HG03103 (cell line): ENCODE measurements around the gene LAMC1.

Experiments
- ATAC-seq: cut with Tn5 transposase; IDR thresholded peaks from one replicate; pipeline ENCODE4 v1.9.1; 2021; ENCODE audit warnings: low read depth; ENCODE audit not compliant: unreplicated experiment

The LAMC1 gene

DNA sequence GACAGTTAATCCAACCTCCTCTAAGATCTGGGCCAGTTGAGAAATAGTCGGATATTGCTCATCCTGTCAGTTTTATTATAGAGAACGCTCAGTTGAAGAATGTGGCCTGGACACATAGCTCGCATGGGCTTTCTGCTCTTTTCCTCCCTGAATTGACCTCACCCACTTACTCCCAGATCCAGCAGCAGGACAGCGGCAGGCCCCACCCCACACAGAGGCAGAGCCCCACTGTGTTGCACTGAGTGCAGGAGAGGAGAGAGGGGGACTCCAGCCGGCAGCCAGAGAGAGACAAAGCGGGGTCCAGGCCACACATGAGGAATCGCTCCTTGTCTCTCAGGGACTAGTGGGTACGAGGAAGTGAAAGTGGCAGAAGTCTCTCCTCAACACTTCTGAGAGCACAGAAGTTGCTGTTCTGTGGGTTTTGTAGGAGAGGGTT, 78.6 kb downstream of the LAMC1 start:
- ATAC-seq = no peak

GRCh38 chr1:183103147-183103546, 79.9 kb downstream of the LAMC1 start:
- no peak for ATAC-seq

DNA sequence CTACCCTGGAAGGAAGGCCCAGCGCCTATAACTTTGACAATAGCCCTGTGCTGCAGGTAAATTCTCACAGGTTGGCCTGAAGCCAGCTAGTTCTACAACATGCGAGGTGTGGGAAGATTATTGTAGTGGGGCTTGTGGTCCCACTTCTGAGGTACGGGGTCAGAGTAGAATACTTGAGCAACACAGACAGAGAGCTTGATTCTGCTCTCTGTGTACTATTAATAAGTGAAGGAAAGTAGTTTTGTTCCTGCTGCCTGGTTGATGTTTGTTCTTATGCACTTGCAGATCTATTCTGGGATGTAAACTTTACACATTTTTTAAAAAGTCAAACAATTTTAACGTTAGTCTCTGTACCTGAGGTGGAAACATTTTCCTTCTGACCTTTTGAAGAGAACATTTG, 80.4 kb downstream of the LAMC1 start:
- ATAC-seq = no peak

DNA sequence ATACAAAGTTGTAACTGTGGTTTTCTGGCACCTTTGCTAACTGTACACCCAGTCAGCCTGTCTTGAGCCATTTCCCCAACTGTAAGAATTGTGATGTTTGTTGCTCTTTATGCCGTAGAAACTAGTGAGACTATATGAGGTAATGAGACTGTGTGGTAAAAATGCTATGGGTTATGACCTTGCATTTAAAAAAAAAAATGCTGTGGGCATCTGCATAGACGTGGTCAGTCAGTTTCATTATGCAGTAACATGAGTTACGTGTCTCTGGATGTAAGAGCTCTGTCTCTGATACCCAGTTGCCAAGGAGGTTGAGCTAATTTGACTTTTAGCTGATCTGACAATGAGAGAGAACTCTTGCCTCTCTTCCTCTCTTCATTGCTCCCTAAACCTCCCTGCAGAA, 82.2 kb downstream of the LAMC1 start:
- no peak for ATAC-seq

GRCh38 chr1:183106166-183106565, 82.9 kb downstream of the LAMC1 start:
- ATAC-seq = no peak

DNA sequence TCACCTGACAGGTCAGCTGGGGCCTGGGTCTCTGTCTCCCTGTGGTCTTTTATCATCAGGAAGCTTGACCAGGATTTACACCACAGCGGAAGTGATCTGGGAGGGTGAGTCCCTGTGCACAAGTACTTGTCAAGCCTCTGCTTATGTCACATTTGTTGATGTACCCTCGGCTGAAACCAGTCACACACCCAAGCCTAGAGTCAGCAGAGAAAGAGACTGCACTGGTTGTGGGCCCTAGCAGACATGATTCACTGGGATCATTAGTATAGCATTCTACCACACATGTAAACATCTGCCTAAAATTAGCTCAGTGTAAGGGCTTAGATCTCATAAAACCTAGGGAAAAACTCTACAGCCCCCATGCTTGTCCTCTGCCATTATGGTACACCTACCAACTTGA, 83.5 kb downstream of the LAMC1 start:
- no peak for ATAC-seq

DNA sequence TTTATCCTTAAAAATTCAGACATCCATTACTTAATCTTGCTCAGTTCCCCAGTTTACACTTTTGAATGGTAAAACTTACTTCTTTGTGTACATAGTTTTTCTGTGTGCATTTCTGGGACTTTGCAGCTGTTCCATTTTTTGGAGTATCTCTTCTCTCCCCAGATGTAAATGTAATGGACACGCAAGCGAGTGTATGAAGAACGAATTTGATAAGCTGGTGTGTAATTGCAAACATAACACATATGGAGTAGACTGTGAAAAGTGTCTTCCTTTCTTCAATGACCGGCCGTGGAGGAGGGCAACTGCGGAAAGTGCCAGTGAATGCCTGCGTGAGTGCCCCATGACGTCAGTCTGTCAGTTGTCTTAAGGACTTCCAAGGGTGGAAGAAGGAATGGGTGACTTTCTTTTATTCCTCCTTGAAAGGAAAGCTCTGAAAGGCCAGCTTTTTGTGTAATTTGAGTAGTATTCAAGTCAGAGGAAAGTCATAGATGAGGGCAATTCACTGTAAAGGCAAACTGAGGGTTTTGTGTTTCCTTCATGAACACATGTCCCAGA, 87.2 kb downstream of the LAMC1 start:
- no peak for ATAC-seq

DNA sequence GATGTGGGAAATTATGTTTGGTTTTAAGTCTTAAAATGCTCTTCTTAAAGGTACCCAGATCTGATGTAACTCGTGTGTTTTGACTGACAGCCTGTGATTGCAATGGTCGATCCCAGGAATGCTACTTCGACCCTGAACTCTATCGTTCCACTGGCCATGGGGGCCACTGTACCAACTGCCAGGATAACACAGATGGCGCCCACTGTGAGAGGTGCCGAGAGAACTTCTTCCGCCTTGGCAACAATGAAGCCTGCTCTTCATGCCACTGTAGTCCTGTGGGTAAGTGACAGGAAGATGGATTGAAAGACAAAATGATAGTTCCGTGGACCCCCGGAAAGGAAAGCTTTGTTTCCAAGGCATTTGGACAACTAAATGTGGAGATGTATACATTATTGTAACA, 91.2 kb downstream of the LAMC1 start:
- no peak for ATAC-seq

GRCh38 chr1:183116416-183116815, 93.2 kb downstream of the LAMC1 start:
- ATAC-seq = no peak

DNA sequence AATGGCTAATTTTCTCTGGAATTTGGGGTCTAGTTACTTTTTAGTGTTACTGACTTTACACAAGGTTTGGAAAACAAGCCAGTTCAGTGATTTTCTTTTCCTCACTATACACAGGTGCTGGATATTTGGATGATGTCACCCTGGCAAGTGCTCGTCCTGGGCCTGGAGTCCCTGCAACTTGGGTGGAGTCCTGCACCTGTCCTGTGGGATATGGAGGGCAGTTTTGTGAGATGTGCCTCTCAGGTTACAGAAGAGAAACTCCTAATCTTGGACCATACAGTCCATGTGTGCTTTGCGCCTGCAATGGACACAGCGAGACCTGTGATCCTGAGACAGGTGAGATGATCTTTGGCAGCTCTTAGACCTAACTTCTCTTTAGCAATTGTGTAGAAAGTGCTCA, 98.4 kb downstream of the LAMC1 start:
- ATAC-seq = no peak

- ATAC-seq = no peak
Observed at GRCh38 chr1:183124259-183124658, 101.0 kb downstream of the LAMC1 start.

- ATAC-seq = no peak
Observed at GRCh38 chr1:183125279-183125999, 102.2 kb downstream of the LAMC1 start.

DNA sequence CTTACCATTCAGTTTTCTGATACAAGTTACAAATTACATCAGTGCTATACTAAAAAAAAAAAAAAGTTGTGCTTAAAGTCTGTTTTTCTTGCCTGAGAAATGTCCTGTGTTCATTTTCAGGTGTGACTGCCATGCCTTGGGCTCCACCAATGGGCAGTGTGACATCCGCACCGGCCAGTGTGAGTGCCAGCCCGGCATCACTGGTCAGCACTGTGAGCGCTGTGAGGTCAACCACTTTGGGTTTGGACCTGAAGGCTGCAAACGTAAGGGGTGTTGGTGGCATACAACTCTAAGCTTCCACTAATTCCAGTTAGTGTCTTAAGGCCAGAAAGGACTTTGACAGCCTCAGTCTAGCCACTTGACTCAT, 102.8 kb downstream of the LAMC1 start:
- ATAC-seq = no peak

- no peak for ATAC-seq
Observed at GRCh38 chr1:183126528-183126927, 103.3 kb downstream of the LAMC1 start.

DNA sequence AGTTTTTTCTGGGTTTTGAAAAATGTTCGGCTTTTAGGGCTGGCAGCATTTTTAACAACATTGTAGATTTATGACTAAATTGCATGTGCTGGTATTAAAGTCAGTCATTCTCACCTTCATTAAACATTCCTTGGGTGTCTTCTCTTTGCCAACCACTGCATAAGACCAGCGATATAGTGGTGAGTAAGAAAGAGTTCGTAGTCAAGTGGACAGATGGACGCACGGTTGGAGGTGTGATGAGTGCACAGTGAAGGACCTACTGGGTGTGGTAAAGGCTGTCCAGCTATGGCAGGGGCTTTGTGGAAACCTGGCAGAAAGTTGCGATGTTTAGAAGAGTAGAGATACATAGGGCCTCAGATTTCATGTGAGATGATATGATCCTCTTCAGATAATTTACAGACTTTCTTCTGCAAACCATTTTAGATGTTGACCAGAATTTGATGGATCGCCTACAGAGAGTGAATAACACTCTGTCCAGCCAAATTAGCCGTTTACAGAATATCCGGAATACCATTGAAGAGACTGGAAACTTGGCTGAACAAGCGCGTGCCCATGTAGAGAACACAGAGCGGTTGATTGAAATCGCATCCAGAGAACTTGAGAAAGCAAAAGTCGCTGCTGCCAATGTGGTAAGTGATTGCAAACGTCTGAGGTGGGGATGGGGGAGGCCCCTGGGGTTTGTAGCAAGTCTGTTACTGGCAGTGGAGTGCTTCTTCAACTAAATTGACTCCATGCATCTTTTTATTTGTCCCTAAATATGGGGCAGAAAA, 106.9 kb downstream of the LAMC1 start:
- no peak for ATAC-seq

DNA sequence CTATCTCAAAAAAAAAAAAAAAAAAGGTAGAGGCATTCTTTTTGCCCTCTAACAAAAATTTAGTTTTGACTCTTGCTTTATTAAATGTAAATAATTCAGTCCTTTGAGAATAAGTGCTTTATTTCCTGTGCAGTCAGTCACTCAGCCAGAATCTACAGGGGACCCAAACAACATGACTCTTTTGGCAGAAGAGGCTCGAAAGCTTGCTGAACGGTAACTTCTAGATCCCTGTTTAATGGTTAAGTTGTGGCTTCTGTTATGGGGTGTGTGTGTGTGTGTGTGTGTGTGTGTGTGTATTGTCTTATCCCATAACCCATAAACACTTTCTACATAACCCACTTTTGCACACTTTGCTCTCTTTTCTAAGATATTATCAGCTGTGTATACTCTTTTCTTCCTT, 107.9 kb downstream of the LAMC1 start:
- ATAC-seq = no peak

DNA sequence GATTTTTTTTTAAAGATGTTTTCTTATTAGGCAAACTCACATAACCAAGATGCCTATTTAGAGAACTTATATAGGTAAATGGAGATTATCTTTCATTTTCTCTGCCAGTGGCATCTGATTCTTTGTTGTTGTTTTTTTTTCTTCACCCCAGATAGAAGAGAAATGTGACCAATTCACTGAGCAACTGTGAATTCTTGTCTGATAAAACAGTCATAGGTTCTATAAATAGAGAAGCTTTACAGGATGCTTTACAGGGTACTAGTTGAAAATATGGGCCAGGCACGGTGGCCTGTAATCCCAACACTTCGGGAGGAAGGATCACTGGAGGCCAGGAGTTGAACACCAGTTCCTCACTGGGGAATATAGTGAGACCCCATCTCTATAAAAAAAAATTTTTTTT, 112.1 kb downstream of the LAMC1 start:
- ATAC-seq = no peak

DNA sequence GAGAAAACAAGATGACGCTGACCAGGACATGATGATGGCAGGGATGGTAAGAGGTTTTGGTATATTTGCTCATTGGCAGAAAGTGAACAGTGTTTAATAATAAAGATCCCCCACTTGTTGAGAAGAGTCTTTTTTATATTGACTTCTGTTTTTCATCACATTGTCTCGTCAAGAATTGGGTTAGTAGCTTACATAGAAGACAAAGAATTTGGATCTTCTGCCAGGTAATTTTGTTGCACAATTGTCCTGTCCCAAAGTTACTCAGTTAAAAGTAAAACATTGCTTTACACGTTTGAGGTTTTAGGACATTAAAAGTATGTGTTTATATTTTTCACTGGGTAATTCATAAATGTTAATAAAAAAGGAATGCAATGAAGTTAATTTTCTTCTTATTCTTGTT, 114.6 kb downstream of the LAMC1 start:
- no peak for ATAC-seq

DNA sequence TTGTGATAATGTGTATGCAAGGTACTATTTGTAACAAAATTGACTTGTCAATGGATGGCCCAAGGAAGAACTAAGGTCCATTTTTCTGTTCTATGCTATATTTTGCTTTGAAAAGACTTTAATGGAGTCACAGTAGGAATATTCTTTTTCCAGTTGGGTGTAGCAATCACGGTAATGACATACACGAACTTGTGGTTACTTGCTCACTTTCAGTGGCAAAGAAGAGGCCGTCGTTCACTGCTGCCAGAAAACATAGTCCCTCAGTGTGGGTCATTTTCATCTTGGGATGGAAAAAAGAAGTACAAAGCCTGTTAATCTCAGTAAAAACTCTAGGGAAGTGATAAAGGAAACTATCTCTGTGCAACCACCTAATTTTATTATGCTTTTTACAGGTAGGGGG, 115.1 kb downstream of the LAMC1 start:
- no peak for ATAC-seq

DNA sequence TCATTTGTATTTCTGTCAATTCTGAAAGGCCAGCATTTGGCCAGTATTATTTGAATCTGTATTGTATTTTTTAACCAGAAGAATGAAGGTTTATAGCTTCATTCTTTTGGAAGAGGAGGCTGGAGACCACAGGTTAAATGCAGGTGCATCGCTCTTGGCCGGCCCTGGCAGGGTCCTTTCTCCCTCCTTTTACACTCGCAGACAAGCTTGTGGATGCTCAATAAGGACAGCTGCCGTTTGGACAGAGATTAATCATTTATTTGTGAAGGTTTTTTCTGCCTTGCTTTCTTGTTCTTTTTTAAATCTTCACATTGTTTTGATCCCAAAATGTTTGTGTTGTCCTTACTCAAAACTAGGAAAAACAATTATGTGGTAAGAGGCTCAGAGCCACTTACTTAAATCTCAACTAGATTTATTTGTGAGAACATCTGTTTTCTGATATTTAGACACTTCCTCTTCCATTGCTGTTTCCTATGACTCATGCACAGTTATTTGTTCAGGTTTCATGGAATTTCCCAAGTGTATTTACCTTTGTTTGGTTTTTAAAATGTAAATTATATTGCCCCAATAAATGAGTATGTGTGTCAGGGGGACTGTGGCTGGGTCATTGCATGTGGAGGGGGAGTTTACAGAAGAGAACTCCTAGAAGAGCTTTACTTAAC, 116.2 kb downstream of the LAMC1 start:
- no peak for ATAC-seq

- no peak for ATAC-seq
Observed at GRCh38 chr1:183140633-183141032, 117.4 kb downstream of the LAMC1 start.
